HepG2 (cell line): ENCODE results near the gene ZNF75A. TPM values are rescaled to one million over a fixed set of nuclear protein-coding genes. Genes with fewer than 3 reads are reported as not detected.
A peak's percentile ranks its signal among the peaks of the same experiment; 100 is the strongest.

Source experiments
- ATAC-seq: fragments of 200-7000 bp; cut with Tn5 transposase; 3 replicates; pipeline ENCODE4 v1.9.1; 2020; ENCODE audit warnings: mild to moderate bottlenecking, moderate library complexity
- BruUV-seq: library from RNA; stranded (reverse); fragments of 400-500 nt; replicated peaks from 2 replicates; lab custom pipeline; 2021; lab: Mats Ljungman, UMichigan
- CTCF ChIA-PET: fragments of 300-600 bp; formaldehyde crosslinking; extraction: SDS; loops from one replicate; lab custom pipeline; 2021; ENCODE audit warnings: low total read pairs, inconsistent platforms, low intra/inter-chr PET ratio; lab: Yijun Ruan, JAX
- POLR2A ChIA-PET: fragments of 350-600 bp; sonication (Branson Sonifier 250); formaldehyde crosslinking; loops from one replicate; lab custom pipeline; 2020; ENCODE audit warnings: antibody characterized with exemption, inconsistent platforms; lab: Yijun Ruan, JAX
- DNase-seq: peaks from one replicate; pipeline ENCODE4 v3.0.0-alpha.2; 2015; ENCODE audit warnings: low spot score
- FAIRE-seq: peaks from 3 replicates; lab custom pipeline; 2011; peaks lifted over from hg19 to GRCh38; lab: Jason Lieb, UNC
- H2AFZ ChIP-seq: one replicate; pipeline ENCODE4 v1.6.1; 2011; ENCODE audit warnings: low read length, inconsistent platforms
- H3K27ac ChIP-seq: fragments of 300-600 bp; 3 replicates; pipeline ENCODE4 v1.8.0; 2011; ENCODE audit warnings: mixed run types, mild to moderate bottlenecking, mixed read lengths, low read length, inconsistent platforms; ENCODE audit not compliant: insufficient read depth; ENCODE audit errors: extremely low read length
- H3K27me3 ChIP-seq, 2 experiments: fragments of 200-600 bp in 1 of 2; 2 replicates in 1 of 2; 3 replicates in 1 of 2; pipeline versions ENCODE4 v1.6.0 to v1.8.0; 2011; ENCODE audit warnings: low read length in 2 of 2, mild to moderate bottlenecking in 2 of 2, moderate library complexity in 2 of 2, inconsistent platforms in 1 of 2; ENCODE audit not compliant: insufficient read depth in 2 of 2, control insufficient read depth in 1 of 2
- H3K36me3 ChIP-seq, 2 experiments: fragments of 200-600 bp in 1 of 2; replicated peaks in 1 of 2; 2 replicates in 1 of 2; 3 replicates in 1 of 2; pipeline versions ENCODE4 v1.5.1 to v1.8.0; 2011; ENCODE audit warnings: low read length in 2 of 2, inconsistent platforms in 1 of 2; ENCODE audit not compliant: insufficient read depth in 2 of 2, control insufficient read depth in 1 of 2
- H3K4me1 ChIP-seq: 2 replicates; pipeline ENCODE4 v1.5.1; 2012; ENCODE audit warnings: low read length, inconsistent platforms; ENCODE audit not compliant: insufficient read depth
- H3K4me2 ChIP-seq: 2 replicates; pipeline ENCODE4 v1.6.0; 2011; ENCODE audit warnings: low read depth, low read length, inconsistent platforms
- H3K4me3 ChIP-seq, 3 experiments: fragments of 200-600 bp in 1 of 3; sonication (generic), shearing (Covaris generic) in 1 of 3; replicated peaks in 1 of 3; 2 replicates each; pipeline ENCODE4 v1.5.1; 2011 to 2016; ENCODE audit warnings: low read length in 3 of 3, inconsistent platforms in 2 of 3, low read depth in 2 of 3, mild to moderate bottlenecking in 2 of 3, control low read depth in 1 of 3, mixed read lengths in 1 of 3; ENCODE audit not compliant: insufficient read depth in 1 of 3
- H3K79me2 ChIP-seq: one replicate; pipeline ENCODE4 v1.6.1; 2011; ENCODE audit warnings: low read length, inconsistent platforms; ENCODE audit not compliant: insufficient read depth
- H3K9ac ChIP-seq: 2 replicates; pipeline ENCODE4 v1.6.0; 2011; ENCODE audit warnings: mild to moderate bottlenecking, low read depth, low read length, inconsistent platforms; ENCODE audit not compliant: insufficient read depth
- H3K9me3 ChIP-seq: 2 replicates; pipeline ENCODE4 v1.5.1; 2012; ENCODE audit warnings: mild to moderate bottlenecking, low read length
- H4K20me1 ChIP-seq: 2 replicates; pipeline ENCODE4 v1.6.0; 2011; ENCODE audit warnings: inconsistent platforms, mild to moderate bottlenecking, low read length, moderate library complexity; ENCODE audit not compliant: insufficient read depth
- ATM ChIP-seq: fragments of 450-650 bp; IDR thresholded peaks from 2 replicates; pipeline ENCODE4 v1.7.1; 2017; ENCODE audit warnings: mild to moderate bottlenecking, borderline replicate concordance
- HBP1 ChIP-seq: IDR thresholded peaks from 2 replicates; pipeline ENCODE4 v1.6.1; 2016; ENCODE audit warnings: low read depth, control low read depth
- HNRNPUL1 ChIP-seq: fragments of 200-400 bp; formaldehyde crosslinking; IDR thresholded peaks from 2 replicates; pipeline ENCODE4 v1.6.1; 2017; ENCODE audit warnings: low read depth, mild to moderate bottlenecking, low read length, moderate library complexity
- HOXA9 ChIP-seq: sonication (generic); formaldehyde crosslinking; IDR thresholded peaks from 2 replicates; pipeline ENCODE4 v1.8.1; 2022; ENCODE audit warnings: missing genetic modification reagents, mild to moderate bottlenecking, moderate library complexity, borderline replicate concordance
- MATR3 ChIP-seq: sonication (generic); formaldehyde crosslinking; IDR thresholded peaks from 2 replicates; pipeline ENCODE4 v1.4.0; 2020; ENCODE audit warnings: missing genetic modification reagents
- MTF1 ChIP-seq: sonication (generic); formaldehyde crosslinking; IDR thresholded peaks from 2 replicates; pipeline ENCODE4 v1.5.0; 2020; ENCODE audit warnings: missing genetic modification reagents
- NCOA1 ChIP-seq: sonication (generic); formaldehyde crosslinking; IDR thresholded peaks from 2 replicates; pipeline ENCODE4 v1.9.0; 2021; ENCODE audit warnings: missing genetic modification reagents
- NFRKB ChIP-seq: fragments of 450-650 bp; IDR thresholded peaks from 2 replicates; pipeline ENCODE4 v1.6.1; 2017
- SRF ChIP-seq: IDR thresholded peaks from 2 replicates; pipeline ENCODE4 v1.6.1; 2011; ENCODE audit warnings: mild to moderate bottlenecking, low read depth, low read length, moderate library complexity
- SRSF4 ChIP-seq: fragments of 200-400 bp; formaldehyde crosslinking; IDR thresholded peaks from one replicate; pipeline ENCODE4 v1.6.1; 2018; ENCODE audit warnings: mild to moderate bottlenecking, low read depth, low read length, moderate library complexity; ENCODE audit not compliant: poor library complexity, severe bottlenecking
- STAT5B ChIP-seq: sonication (generic); formaldehyde crosslinking; IDR thresholded peaks from 2 replicates; pipeline ENCODE4 v1.4.0; 2020; ENCODE audit warnings: missing genetic modification reagents
- XBP1 ChIP-seq: sonication (generic); formaldehyde crosslinking; IDR thresholded peaks from 2 replicates; pipeline ENCODE4 v1.5.0; 2020; ENCODE audit warnings: missing genetic modification reagents
- ZFP62 ChIP-seq: sonication (generic); formaldehyde crosslinking; IDR thresholded peaks from 2 replicates; pipeline ENCODE4 v1.4.0; 2020; ENCODE audit warnings: missing genetic modification reagents
- ZNF280D ChIP-seq: sonication (generic); formaldehyde crosslinking; IDR thresholded peaks from 2 replicates; pipeline ENCODE4 v1.5.1; 2020; ENCODE audit warnings: mild to moderate bottlenecking, missing genetic modification reagents
- ZNF329 ChIP-seq: sonication (generic); formaldehyde crosslinking; IDR thresholded peaks from 2 replicates; pipeline ENCODE4 v1.9.0; 2021; ENCODE audit warnings: low read depth, mild to moderate bottlenecking, missing genetic modification reagents
- ZNF446 ChIP-seq: sonication (generic); formaldehyde crosslinking; IDR thresholded peaks from 2 replicates; pipeline ENCODE4 v1.5.0; 2020; ENCODE audit warnings: mild to moderate bottlenecking, missing genetic modification reagents
- ZNF558 ChIP-seq: sonication (generic); formaldehyde crosslinking; IDR thresholded peaks from 2 replicates; pipeline ENCODE4 v1.9.0; 2022; ENCODE audit warnings: mild to moderate bottlenecking, missing genetic modification reagents, borderline replicate concordance
- ZNF598 ChIP-seq: sonication (generic); formaldehyde crosslinking; IDR thresholded peaks from 2 replicates; pipeline ENCODE4 v1.5.1; 2020; ENCODE audit warnings: mild to moderate bottlenecking, missing genetic modification reagents, borderline replicate concordance
- ZNF775 ChIP-seq: sonication (generic); formaldehyde crosslinking; IDR thresholded peaks from 2 replicates; pipeline ENCODE4 v1.4.0; 2020; ENCODE audit warnings: missing genetic modification reagents, mild to moderate bottlenecking, moderate library complexity, borderline replicate concordance
- ZNF788 ChIP-seq: sonication (generic); formaldehyde crosslinking; IDR thresholded peaks from 2 replicates; pipeline ENCODE4 v1.5.0; 2020; ENCODE audit warnings: mild to moderate bottlenecking, missing genetic modification reagents, borderline replicate concordance
- ZSCAN31 ChIP-seq: sonication (generic); formaldehyde crosslinking; IDR thresholded peaks from 2 replicates; pipeline ENCODE4 v1.5.0; 2020; ENCODE audit warnings: low read depth, mild to moderate bottlenecking, missing genetic modification reagents
- WGBS: methylation state at CpG from one replicate; pipeline ENCODE4 v1.1.6; 2017; ENCODE audit warnings: low lambda C conversion rate; 5-methylcytosine and 5-hydroxymethylcytosine counted together
- in situ Hi-C: cut with HindIII; loops from 2 replicates; pipeline ENCODE4 v1.10.0; 2017; ENCODE audit warnings: low pct_unique_long_range_greater_than_20kb; ENCODE audit not compliant: extremely low pct_ligation_motif_present
- intact Hi-C: fragments of 100-400 bp; cut with micrococcal nuclease; formaldehyde crosslinking; loops from one replicate; pipeline ENCODE4 v1.10.0; 2022; ENCODE audit not compliant: unreplicated experiment
- polyA plus RNA-seq, 8 experiments: library from polyadenylated mRNA; depleted of rRNA in 3 of 8; stranded (reverse) in 7 of 8; unstranded in 1 of 8; fragments of >200 nt; fragmentation: Illumina TruSeq in 4 of 8; extraction: Trizol in 4 of 8; gene quantifications; 2 replicates each; pipeline versions ENCODE4 v1.2.1 to v1.2.3, GENCODE V29; 2011 to 2016; ENCODE audit warnings: low read depth in 4 of 8, missing spikeins in 1 of 8, mixed read lengths in 1 of 8; ENCODE audit not compliant: insufficient read depth in 1 of 8
- total RNA-seq, 5 experiments: library from RNA; depleted of rRNA; stranded (reverse); fragments of >200 nt; fragmentation: Illumina TruSeq; extraction: Trizol; gene quantifications; 2 replicates each; pipeline ENCODE4 v1.2.3, GENCODE V29; 2016; ENCODE audit warnings: low read depth in 1 of 5

ZNF75A gene
- total and polyA plus RNA-seq, 2 of the 13 experiments (the other 11 are each of a cell fraction or from before 2014, with no cell fraction given), result 1.4 to 2.1 TPM

- 43% methylated on average over 26 of the region's 42 CpGs for WGBS
- in situ Hi-C loops (no loop called here), intact Hi-C loops (loop anchor here (1.0 kb wide), 1 partner anchor 83 kb away; no protein-coding TSS in a partner anchor)
- Histone ChIP-seq H3K36me3 (no peaks in the 10 kb centered on the region), H3K9ac (peak overlapping the region; percentile 94), H2AFZ (peak overlapping the region; percentile 29), H3K79me2 (peaks cover 6% of the 10 kb centered on the region), H3K27me3 (peaks cover 0 to 13% of the 10 kb centered on the region in 2 experiments; a peak in 2 of 5 replicates), H3K4me1 (peaks cover 20% of the 10 kb centered on the region), H3K27ac (peak overlapping the region; percentile 93), H4K20me1 (no peaks in the 10 kb centered on the region), H3K9me3 (no peaks in the 10 kb centered on the region), H3K4me3 (peak overlapping the region; percentile 74 to 79 (median 75); a peak in 5 of 6 replicates), H3K4me2 (peak overlapping the region; percentile 81)
- DNase-seq (peak; percentile 94), ATAC-seq (peak; percentile 87), FAIRE-seq (peak; percentile 86)
- ChIA-PET CTCF (interaction anchor here (0.7 to 1.3 kb wide), 3 partner anchors 98 to 136 kb away, joined by 3 read pairs; partner anchors contain the start of gene CLUAP1), POLR2A (interaction anchor here (0.7 to 3.0 kb wide), 15 partner anchors 9 to 214 kb away, joined by 3 to 28 read pairs (median 4); partner anchors contain the start of genes CLUAP1, NAA60, OR2C1 and ZNF174)
- no TSS peak for BruUV-seq
- TF ChIP-seq MATR3 (no peak), MTF1 (CRISPR knock-in tag) (no peak), XBP1 (no peak), NCOA1 (no peak), ZNF788 (no peak), HOXA9 (no peak), ZNF446 (CRISPR knock-in tag) (no peak), ZNF598 (CRISPR knock-in tag) (no peak), ZNF775 (CRISPR knock-in tag) (no peak), HBP1 (no peak), STAT5B (no peak), ZNF558 (CRISPR knock-in tag) (no peak), NFRKB (no peak), ZSCAN31 (CRISPR knock-in tag) (no peak), ZNF280D (CRISPR knock-in tag) (no peak), ZNF329 (CRISPR knock-in tag) (no peak), ZFP62 (CRISPR knock-in tag) (no peak), HNRNPUL1 (no peak), SRSF4 (no peak), ATM (no peak), SRF (no peak)
Measured at GRCh38 chr16:3364774-3365427, 59.6 kb downstream of the ZNF75A start.
